Ovary (tissue), 3 donors: ENCODE data around the gene RASSF10.

Source experiments
- CTCF ChIP-seq, 3 donors: fragments of 450-650 bp in 2 of 3; fragments of 200-600 bp in 1 of 3; IDR thresholded peaks; one replicate each; pipeline versions ENCODE4 v1.5.1 to v1.8.0; 2016 to 2022; ENCODE audit warnings: antibody characterized with exemption in 3 of 3, mild to moderate bottlenecking in 1 of 3
- POLR2A ChIP-seq: fragments of 450-650 bp; IDR thresholded peaks from one replicate; pipeline ENCODE4 v1.6.1; 2017; ENCODE audit warnings: antibody characterized with exemption, mild to moderate bottlenecking, moderate library complexity
- donor health status: DM: no; HTN: no; CAD: no.

- no peak for TF ChIP-seq CTCF (IDR thresholded peaks at IDR 0.05)
- no peak for TF ChIP-seq POLR2A
Observed at GRCh38 chr11:13009921-13010748, 1.0 kb downstream of the RASSF10 start.
